T-cell (primary cell): Measurements from ENCODE around the gene OR2T10. TPM values are rescaled to one million over a fixed set of nuclear protein-coding genes. Genes with fewer than 3 reads are reported as not detected.

ENCODE experiments used
- ATAC-seq, 4 experiments: fragments of 200-7000 bp in 3 of 4; fragments of 150-1000 bp in 1 of 4; cut with Tn5 transposase; replicated peaks in 1 of 4; 1 replicate in 3 of 4; 2 replicates in 1 of 4; pipeline ENCODE4 v1.10.0; 2021; ENCODE audit warnings: moderate library complexity in 3 of 4, mild to moderate bottlenecking in 2 of 4, moderate number of reproducible peaks in 1 of 4
- CTCF ChIA-PET, 2 donors: fragments of 300-600 bp; sonication (Branson Sonifier 250); formaldehyde crosslinking; loops; one replicate each; lab custom pipeline; 2022; ENCODE audit warnings: antibody characterized with exemption in 2 of 2; lab: Charles Lee
- POLR2A ChIA-PET, 2 donors: fragments of 300-600 bp; sonication (Branson Sonifier 250); formaldehyde crosslinking; loops; one replicate each; lab custom pipeline; 2022; ENCODE audit warnings: antibody characterized with exemption in 2 of 2; lab: Charles Lee
- DNase-seq, 35 experiments: peaks; one replicate each; pipeline versions ENCODE4 v3.0.0 to v3.0.0-alpha.2; 2013 to 2023
- H3K27ac ChIP-seq: one replicate; pipeline ENCODE4 v1.5.1; 2013; ENCODE audit warnings: low read length
- H3K27me3 ChIP-seq, 2 experiments: replicated peaks in 1 of 2; 1 replicate in 1 of 2; 2 replicates in 1 of 2; pipeline versions ENCODE4 v1.6.1 to v1.7.0; 2013; ENCODE audit warnings: low read length in 1 of 2, mixed read lengths in 1 of 2; ENCODE audit not compliant: control insufficient read depth in 2 of 2, insufficient read depth in 2 of 2; ENCODE audit errors: extremely low read depth in 1 of 2
- H3K36me3 ChIP-seq, 2 donors: 1 replicate in 1 of 2; 2 replicates in 1 of 2; pipeline versions ENCODE4 v1.6.1 to v1.7.0; 2013; ENCODE audit warnings: low read length in 1 of 2; ENCODE audit not compliant: control insufficient read depth in 2 of 2, insufficient read depth in 1 of 2; ENCODE audit errors: extremely low read depth in 1 of 2
- H3K4me1 ChIP-seq, 2 experiments: 1 replicate in 1 of 2; 2 replicates in 1 of 2; pipeline versions ENCODE4 v1.6.1 to v1.7.0; 2013; ENCODE audit warnings: low read length in 2 of 2, mixed read lengths in 1 of 2; ENCODE audit not compliant: insufficient read depth in 2 of 2, control insufficient read depth in 1 of 2; ENCODE audit errors: extremely low read depth in 1 of 2
- H3K4me3 ChIP-seq, 2 donors: 1 replicate in 1 of 2; 2 replicates in 1 of 2; pipeline versions ENCODE4 v1.5.1 to v1.7.0; 2013; ENCODE audit warnings: mild to moderate bottlenecking in 2 of 2, low read length in 1 of 2, moderate library complexity in 1 of 2; ENCODE audit not compliant: control insufficient read depth in 1 of 2; ENCODE audit errors: extremely low read depth in 1 of 2
- H3K9me3 ChIP-seq: 2 replicates; pipeline ENCODE4 v1.7.0; 2013
- H3K27ac Mint-ChIP-seq, 2 donors: one replicate each; pipeline ENCODE4 v1.8.0; 2020 to 2021; ENCODE audit warnings: mild to moderate bottlenecking in 2 of 2, mixed read lengths in 2 of 2
- H3K27me3 Mint-ChIP-seq, 2 donors: one replicate each; pipeline ENCODE4 v1.8.0; 2021 to 2022; ENCODE audit warnings: mixed read lengths in 2 of 2
- H3K36me3 Mint-ChIP-seq: one replicate; pipeline ENCODE4 v1.8.0; 2021; ENCODE audit warnings: mixed read lengths
- H3K4me1 Mint-ChIP-seq, 3 donors: one replicate each; pipeline ENCODE4 v1.8.0; 2020 to 2022; ENCODE audit warnings: mixed read lengths in 3 of 3, mild to moderate bottlenecking in 1 of 3
- H3K4me3 Mint-ChIP-seq, 3 donors: one replicate each; pipeline ENCODE4 v1.8.0; 2020 to 2022; ENCODE audit warnings: mild to moderate bottlenecking in 3 of 3, mixed read lengths in 3 of 3, moderate library complexity in 3 of 3
- H3K9me3 Mint-ChIP-seq, 3 donors: one replicate each; pipeline ENCODE4 v1.8.0; 2020 to 2022; ENCODE audit warnings: mixed read lengths in 3 of 3
- WGBS: methylation state at CpG from one replicate; pipeline ENCODE4 v1.1.5; 2013; ENCODE audit warnings: missing lambda C conversion rate; ENCODE audit not compliant: insufficient coverage; 5-methylcytosine and 5-hydroxymethylcytosine counted together
- total RNA-seq, 35 experiments: library from RNA in 6 of 35; stranded (reverse) in 6 of 35; fragments of 120-200 nt in 1 of 35; gene quantifications; one replicate each; pipeline versions ENCODE4 v1.2.1 to v1.2.4 and lab custom pipeline; 2013 to 2026

The OR2T10 gene
- total RNA-seq, 5 donors from 2014 or later (not counting 1 experiment from before 2014, with no cell fraction given), result not detected

- Mint-ChIP-seq H3K27ac (no peak overlapping the region), H3K27me3 (no peaks in the 10 kb centered on the region), H3K9me3 (no peaks in the 10 kb centered on the region), H3K36me3 (no peaks in the 10 kb centered on the region), H3K4me1 (no peaks in the 10 kb centered on the region), H3K4me3 (no peak overlapping the region)
- peaks cover 0 to 5% of the 10 kb centered on the region in 2 experiments for H3K27me3 ChIP-seq
- no peaks in the 10 kb centered on the region for H3K9me3 ChIP-seq
- H3K36me3 ChIP-seq, result no peaks in the 10 kb centered on the region
- no peak overlapping the region for H3K27ac ChIP-seq
- WGBS, result 100% methylated on average over 1 of the region's 4 CpGs
- no peak overlapping the region for H3K4me3 ChIP-seq
- CTCF ChIA-PET, result interaction anchor here in 1 of 2 donors (1.4 kb wide), 1 partner anchor 181 kb away, joined by 5 read pairs; no protein-coding TSS in a partner anchor
- H3K4me1 ChIP-seq, result no peaks in the 10 kb centered on the region
- ATAC-seq (no peak), DNase-seq (no peak)
- POLR2A ChIA-PET, result no interaction called here
Observed at GRCh38 chr1:248625166-248625565, 27.7 kb upstream of the OR2T10 start.

- Mint-ChIP-seq H3K36me3 (no peaks in the 10 kb centered on the region), H3K9me3 (no peaks in the 10 kb centered on the region), H3K27me3 (no peaks in the 10 kb centered on the region), H3K4me1 (peaks cover 0 to 9% (median 2%) of the 10 kb centered on the region in 3 donors), H3K27ac (no peak overlapping the region), H3K4me3 (no peak overlapping the region)
- Histone ChIP-seq H3K4me1 (no peaks in the 10 kb centered on the region), H3K36me3 (no peaks in the 10 kb centered on the region), H3K9me3 (no peaks in the 10 kb centered on the region), H3K27me3 (no peaks in the 10 kb centered on the region), H3K4me3 (no peak overlapping the region), H3K27ac (no peak overlapping the region)
- ChIA-PET POLR2A (interaction anchor here in 1 of 2 donors (0.7 kb wide), 1 partner anchor 214 kb away, joined by 3 read pairs; no protein-coding TSS in a partner anchor), CTCF (interaction anchor here in 1 of 2 donors (0.6 to 1.2 kb wide), 3 partner anchors 31 to 218 kb away, joined by 3 to 4 read pairs (median 3); no protein-coding TSS in a partner anchor)
- ATAC-seq (peak; percentile 50 to 72 (median 68)), DNase-seq (peak in 1 of 35 experiments; percentile 36)
- 66% methylated on average over 4 of the region's 4 CpGs for WGBS
Observed at GRCh38 chr1:248622570-248623001, 25.1 kb upstream of the OR2T10 start.

GRCh38 chr1:248621770-248622169 lies 24.3 kb upstream of the OR2T10 start:
- Mint-ChIP-seq H3K36me3 (no peaks in the 10 kb centered on the region), H3K27me3 (no peaks in the 10 kb centered on the region), H3K4me1 (peaks cover 0 to 9% (median 2%) of the 10 kb centered on the region in 3 donors), H3K9me3 (no peaks in the 10 kb centered on the region), H3K4me3 (no peak overlapping the region), H3K27ac (no peak overlapping the region)
- ATAC-seq, result no peak
- POLR2A ChIA-PET, result interaction anchor here (0.6 to 0.7 kb wide), 2 partner anchors 215 to 278 kb away, joined by 3 read pairs; no protein-coding TSS in a partner anchor
- no peaks in the 10 kb centered on the region for H3K9me3 ChIP-seq
- H3K4me1 ChIP-seq, result no peaks in the 10 kb centered on the region
- no peak overlapping the region for H3K4me3 ChIP-seq
- CTCF ChIA-PET, result interaction anchor here in 1 of 2 donors (0.7 to 1.2 kb wide), 3 partner anchors 12 to 217 kb away, joined by 3 to 4 read pairs (median 3); no protein-coding TSS in a partner anchor
- no peak for DNase-seq
- no peaks in the 10 kb centered on the region for H3K36me3 ChIP-seq
- H3K27me3 ChIP-seq, result no peaks in the 10 kb centered on the region
- WGBS, result 92% methylated on average over 2 of the region's 7 CpGs
- H3K27ac ChIP-seq, result no peak overlapping the region

GRCh38 chr1:248618878-248619277 lies 21.4 kb upstream of the OR2T10 start:
- H3K4me1 Mint-ChIP-seq, result peaks cover 0 to 9% (median 2%) of the 10 kb centered on the region in 3 donors
- H3K4me1 ChIP-seq, result no peaks in the 10 kb centered on the region
- H3K27me3 Mint-ChIP-seq, result no peaks in the 10 kb centered on the region
- ATAC-seq (no peak), DNase-seq (peak in 25 of 35 experiments; percentile 2 to 47 (median 23))
- H3K27ac ChIP-seq, result no peak overlapping the region
- no peaks in the 10 kb centered on the region for H3K9me3 Mint-ChIP-seq
- 0% methylated on average over 2 of the region's 3 CpGs for WGBS
- no peak overlapping the region for H3K27ac Mint-ChIP-seq
- H3K36me3 ChIP-seq, result no peaks in the 10 kb centered on the region
- no peak overlapping the region for H3K4me3 ChIP-seq
- H3K9me3 ChIP-seq, result no peaks in the 10 kb centered on the region
- no peaks in the 10 kb centered on the region for H3K27me3 ChIP-seq
- no peak overlapping the region for H3K4me3 Mint-ChIP-seq
- ChIA-PET POLR2A (no interaction called here), CTCF (no interaction called here)
- H3K36me3 Mint-ChIP-seq, result no peaks in the 10 kb centered on the region

GRCh38 chr1:248618119-248618518 lies 20.6 kb upstream of the OR2T10 start:
- H3K27ac Mint-ChIP-seq, result no peak overlapping the region
- Histone ChIP-seq H3K27ac (no peak overlapping the region), H3K27me3 (no peaks in the 10 kb centered on the region), H3K9me3 (no peaks in the 10 kb centered on the region), H3K4me1 (no peaks in the 10 kb centered on the region), H3K36me3 (no peaks in the 10 kb centered on the region), H3K4me3 (no peak overlapping the region)
- H3K36me3 Mint-ChIP-seq, result no peaks in the 10 kb centered on the region
- no peak for DNase-seq
- ChIA-PET POLR2A (no interaction called here), CTCF (no interaction called here)
- peaks cover 0 to 9% (median 2%) of the 10 kb centered on the region in 3 donors for H3K4me1 Mint-ChIP-seq
- H3K4me3 Mint-ChIP-seq, result no peak overlapping the region
- H3K9me3 Mint-ChIP-seq, result no peaks in the 10 kb centered on the region
- ATAC-seq, result no peak
- H3K27me3 Mint-ChIP-seq, result no peaks in the 10 kb centered on the region
- 80% methylated on average over 2 of the region's 7 CpGs for WGBS

- no peaks in the 10 kb centered on the region for H3K4me1 ChIP-seq
- Mint-ChIP-seq H3K4me1 (peaks cover 0 to 11% (median 1%) of the 10 kb centered on the region in 3 donors), H3K36me3 (no peaks in the 10 kb centered on the region), H3K4me3 (no peak overlapping the region), H3K9me3 (no peaks in the 10 kb centered on the region), H3K27ac (no peak overlapping the region), H3K27me3 (peaks cover 0 to 5% of the 10 kb centered on the region in 2 donors)
- whole genome bisulfite sequencing, result no CpG with 5 or more reads among the region's 1 CpG
- ChIA-PET CTCF (no interaction called here), POLR2A (no interaction called here)
- H3K27ac ChIP-seq, result no peak overlapping the region
- H3K9me3 ChIP-seq, result no peaks in the 10 kb centered on the region
- H3K27me3 ChIP-seq, result peaks cover 0 to 7% of the 10 kb centered on the region in 2 experiments
- ATAC-seq, result no peak
- H3K36me3 ChIP-seq, result no peaks in the 10 kb centered on the region
- DNase-seq, result no peak
- no peak overlapping the region for H3K4me3 ChIP-seq
Observed at GRCh38 chr1:248613742-248614141, 16.2 kb upstream of the OR2T10 start.
